GM21367 (cell line): Measurements from ENCODE around the gene DHRS12.

Experiments
- ATAC-seq: cut with Tn5 transposase; IDR thresholded peaks from one replicate; pipeline ENCODE4 v1.9.1; 2021; ENCODE audit not compliant: unreplicated experiment

Gene DHRS12

DNA sequence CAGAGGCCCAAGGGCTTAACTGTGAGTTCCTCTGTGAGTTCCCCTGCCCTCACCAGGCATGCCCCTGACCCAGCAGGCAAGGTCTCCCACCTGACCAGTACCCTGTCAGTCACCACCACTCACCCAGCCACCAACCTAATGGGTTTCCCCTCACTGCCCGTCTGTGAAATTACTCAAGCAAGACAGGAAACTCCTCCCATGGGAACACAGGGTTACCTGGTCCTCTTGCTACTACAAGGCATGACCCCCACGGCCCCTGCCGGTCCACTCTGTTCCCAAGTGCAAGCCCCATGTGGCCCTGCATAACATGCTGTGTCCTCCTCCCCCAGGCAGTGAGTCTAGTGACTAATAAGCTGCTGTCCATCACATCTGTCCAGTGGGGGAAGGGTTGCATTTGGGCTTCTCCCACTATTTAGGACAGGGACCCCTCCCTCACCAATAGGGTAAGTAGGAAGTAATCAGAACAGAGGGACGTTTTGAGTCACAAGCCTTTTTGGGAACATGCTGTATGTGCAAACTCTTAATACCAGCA is 8.0 kb upstream of the DHRS12 start:
- ATAC-seq: no peak

DNA sequence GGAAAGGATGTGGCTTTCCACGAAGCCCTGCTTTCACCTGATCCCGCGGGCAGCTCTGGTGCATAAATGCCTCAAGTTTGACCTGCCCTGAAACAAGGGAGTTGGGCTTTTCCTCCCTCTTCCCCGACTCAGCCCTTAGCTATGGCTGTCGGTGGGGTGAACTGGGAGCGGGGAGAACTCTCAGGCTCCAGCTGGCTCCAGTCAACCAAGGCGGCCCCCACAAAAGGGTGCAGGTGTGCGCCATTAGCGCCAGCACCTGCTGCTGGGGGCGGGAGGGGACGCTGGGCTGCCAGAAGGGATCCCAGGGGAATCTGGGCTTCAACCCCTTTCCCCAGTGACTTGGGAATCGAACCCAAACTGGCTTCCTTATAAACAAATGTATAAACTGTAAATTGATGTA is 7.1 kb upstream of the DHRS12 start:
- ATAC-seq: no peak

DNA sequence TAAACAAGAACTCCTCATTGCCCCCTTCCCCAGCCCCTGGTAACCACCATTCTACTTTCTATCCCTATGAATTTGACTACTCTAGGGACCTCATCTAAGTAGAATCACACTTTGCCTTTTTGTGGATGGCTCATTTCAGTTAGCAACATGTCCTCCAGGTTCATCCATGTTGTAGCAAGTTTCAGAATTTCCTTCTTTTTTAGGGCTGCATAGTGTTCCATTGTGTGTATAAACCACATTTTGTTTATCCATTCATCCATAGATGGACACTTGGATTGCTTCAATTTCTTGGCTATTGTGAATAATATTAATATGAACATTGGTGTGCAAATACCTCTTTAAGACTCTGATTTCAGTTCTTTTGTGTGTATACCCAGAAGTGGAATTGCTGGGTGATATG is 4.8 kb upstream of the DHRS12 start:
- no peak for ATAC-seq

DNA sequence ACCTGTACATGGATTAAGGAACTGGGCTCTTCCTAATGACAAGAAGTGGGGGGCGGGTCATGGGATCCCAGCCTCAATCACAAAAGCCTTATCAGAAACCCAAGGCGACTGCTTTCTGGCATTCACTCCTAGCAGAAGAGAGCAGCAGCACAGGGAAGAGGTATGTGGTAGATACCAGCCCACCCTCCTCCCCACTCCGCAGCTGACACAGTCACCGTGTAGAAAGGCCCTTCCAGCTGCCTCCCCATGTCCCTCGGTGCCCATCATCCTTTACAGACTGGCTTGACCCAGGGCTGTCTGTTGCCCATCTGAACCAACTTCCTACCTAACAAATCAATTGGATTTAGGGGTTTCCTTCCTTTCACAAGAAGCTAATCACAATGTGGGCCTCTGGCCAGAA is 3.1 kb upstream of the DHRS12 start:
- no peak for ATAC-seq

DNA sequence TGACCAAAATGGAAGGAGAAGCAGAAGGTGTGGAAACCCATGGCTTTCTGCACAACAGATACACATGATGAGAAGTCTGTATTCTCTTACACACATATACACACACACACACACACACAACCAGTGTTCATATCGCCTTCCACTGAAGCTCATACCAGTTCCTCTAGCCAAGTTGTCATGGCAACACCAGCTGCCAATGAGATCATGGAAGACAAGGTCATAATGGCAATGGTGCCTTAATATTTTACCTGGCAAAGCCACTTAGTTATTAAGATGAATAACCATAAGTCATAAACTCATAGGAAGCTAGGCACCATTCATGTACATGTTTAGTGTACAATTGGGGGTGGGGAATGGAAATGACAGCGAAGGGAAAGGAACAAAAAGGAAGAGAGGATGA is 2.6 kb upstream of the DHRS12 start:
- no peak for ATAC-seq

DNA sequence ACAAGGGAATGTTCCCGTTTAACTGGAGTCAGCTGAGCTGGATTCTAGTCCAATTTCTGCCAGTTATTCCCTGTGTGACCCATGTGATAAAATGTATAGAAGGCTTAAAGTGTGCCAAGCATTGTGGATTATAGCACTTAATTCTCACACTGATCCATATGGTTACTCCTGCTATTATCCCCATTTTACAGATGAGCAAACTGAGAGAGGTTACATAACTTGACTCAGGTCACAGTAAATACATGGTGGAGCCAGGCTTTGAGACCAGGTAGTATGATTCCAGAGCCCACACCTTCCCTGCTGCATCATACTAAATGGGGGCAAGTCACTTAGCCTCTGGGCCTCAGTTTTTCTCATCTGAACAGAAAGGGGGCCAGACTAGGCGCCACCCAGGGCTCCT is 2.0 kb upstream of the DHRS12 start:
- no peak for ATAC-seq

DNA sequence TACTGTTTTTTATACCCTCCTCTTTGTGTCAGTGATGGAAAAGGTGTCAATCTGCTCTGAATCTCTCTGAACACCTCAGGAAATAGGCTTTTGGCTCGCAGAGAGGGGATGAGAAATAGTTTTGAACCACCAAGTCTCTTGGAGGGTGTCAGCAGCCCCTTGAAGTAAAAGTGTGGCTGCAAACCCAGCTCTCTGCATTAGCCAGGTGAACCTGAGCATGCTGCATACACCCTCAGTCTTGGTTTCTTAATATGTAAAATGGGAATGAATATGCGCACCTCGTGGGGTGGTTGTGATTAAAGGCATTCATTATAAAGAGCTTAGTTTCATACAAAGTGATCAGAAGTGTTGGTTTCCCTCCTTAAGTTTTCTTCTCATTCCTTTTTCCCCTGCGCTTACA is 1.4 kb upstream of the DHRS12 start:
- no peak for ATAC-seq

DNA sequence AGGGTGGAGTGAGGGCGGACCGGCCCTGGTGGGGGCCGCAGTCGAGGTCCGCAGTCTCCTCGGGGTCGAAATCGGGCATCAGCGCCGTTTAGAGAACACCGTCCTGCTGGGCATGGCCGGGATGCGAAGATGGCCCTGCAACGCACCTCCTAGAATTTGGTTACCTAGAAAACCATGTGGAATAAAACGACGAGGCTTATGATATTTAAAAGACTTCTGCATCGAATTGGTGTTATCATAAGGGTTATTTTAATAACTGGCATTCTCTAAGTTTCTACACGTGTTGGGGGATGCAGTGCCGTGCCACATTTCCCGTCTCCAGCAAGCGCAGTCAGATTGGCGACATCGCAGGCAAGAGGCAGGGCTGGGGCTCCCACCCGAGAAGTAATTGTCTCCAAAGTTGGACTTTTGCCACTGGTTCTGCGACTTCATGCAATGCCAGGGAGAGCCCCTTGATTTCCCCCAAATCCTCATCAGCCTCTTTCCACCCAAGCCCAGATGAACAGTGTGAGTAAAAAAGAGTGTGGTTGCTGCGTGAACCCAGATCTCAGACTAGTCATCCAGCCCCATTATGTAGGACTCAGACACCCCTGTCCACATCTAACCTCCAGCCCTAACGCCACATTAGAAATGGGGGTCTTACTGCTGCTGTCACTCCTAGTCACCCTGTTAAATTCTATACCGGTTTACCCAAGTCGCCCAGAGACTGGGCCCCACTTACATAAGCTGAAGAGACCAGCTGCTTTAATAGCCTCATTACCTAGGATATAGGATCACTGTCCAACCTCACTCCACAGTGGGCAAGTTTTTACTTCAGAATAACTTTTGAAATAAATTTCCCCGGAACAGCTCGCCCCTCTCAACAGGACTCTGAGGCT is 571 bp upstream of the DHRS12 start:
- ATAC-seq: no peak

DNA sequence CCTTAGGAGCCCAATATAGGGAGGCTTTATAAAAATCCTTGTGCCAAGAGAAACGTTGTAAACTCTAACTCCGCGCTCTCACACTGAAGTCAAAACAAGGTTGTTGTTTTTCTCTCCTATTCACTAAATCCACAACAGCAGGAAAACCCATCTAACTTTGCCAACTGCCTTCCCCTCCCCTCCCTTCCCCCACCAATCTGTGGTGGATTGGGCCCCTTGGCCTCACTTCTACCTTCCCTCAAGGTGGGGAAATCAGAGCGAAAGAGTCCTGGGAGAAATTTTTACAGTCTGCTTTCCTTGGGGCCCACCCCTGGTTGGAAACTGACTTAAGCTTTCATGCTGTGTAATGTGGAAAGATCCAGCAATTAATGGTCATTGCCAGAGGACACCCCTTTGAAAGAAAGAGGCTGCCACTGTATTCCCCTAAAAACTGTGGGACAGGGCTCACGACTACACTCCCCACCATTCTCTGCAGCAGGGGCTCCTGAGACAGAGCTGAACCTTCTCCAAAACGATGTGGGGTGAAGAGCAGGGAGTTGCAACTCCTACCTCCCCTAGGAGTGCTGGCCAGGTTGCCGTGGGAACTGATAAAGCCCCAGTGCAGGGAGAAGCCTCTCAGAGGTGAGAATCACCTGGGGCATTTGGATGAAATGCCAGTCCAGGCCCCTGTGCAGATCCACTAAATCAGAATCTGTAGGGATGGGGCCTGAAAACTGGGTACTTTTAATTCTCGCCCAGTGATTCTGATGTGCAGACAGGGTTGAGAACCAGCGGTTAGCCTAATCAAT is 1.1 kb downstream of the DHRS12 start:
- ATAC-seq: no peak

DNA sequence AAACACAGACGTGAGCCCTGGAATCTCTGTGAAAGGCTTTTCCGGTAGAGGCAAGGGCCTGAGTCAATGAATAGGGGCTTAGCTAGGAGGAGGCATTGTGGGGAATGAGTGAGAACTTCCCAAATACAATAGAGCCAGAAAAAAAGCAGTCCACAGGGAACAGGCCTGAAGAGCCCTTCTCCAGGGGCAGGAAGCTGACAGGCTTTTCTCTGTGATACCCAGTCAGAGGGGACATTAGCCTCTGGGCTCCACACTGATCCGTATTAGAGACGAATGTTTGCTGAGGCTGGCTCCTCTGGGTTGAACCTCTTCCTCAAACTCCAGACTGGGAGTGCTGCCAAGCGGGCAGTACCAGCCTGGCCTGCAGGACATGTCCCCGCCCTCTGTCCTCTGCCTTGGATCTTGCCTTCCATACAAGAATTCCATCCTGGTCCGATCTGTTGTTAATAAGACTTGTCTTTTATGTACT is 2.3 kb downstream of the DHRS12 start:
- ATAC-seq: no peak

DNA sequence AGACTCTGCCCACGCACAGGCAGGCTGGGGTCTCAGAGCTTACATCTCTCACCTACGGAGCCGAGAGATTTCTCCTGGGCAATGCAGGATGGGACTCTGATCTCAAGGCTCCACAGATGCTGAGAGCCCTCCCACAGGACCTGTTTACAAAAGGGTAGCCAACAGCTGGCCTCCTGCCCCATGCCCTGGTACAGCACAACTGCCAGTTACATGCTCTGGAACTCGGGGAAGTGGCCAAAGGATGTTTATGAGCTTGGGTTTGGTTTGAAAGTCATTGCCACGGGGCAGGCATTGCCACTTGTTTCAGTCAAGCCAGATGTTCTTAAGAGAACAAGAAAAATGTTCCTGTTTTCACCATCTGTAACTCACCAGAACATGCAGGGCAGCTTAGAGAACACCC is 3.5 kb downstream of the DHRS12 start:
- no peak for ATAC-seq

DNA sequence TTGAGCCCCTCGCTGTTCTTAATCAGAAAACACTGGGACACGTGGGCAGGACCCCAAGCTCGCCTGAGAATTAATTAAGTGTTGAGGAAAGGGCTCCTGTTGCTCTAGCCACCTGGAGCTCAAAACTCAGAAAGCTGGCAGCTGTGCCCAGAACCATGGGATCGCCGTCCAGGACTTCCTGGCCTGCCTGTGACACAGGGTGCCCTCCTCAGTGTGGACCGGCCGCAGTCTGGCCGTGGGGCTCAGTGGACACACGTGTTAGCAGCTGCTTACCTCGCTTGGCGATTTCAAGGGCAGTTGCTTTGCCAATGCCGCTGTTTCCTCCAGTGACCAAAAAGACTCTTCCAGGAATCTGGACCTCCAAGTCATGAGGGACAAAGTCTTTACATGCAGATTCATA is 4.7 kb downstream of the DHRS12 start:
- no peak for ATAC-seq

DNA sequence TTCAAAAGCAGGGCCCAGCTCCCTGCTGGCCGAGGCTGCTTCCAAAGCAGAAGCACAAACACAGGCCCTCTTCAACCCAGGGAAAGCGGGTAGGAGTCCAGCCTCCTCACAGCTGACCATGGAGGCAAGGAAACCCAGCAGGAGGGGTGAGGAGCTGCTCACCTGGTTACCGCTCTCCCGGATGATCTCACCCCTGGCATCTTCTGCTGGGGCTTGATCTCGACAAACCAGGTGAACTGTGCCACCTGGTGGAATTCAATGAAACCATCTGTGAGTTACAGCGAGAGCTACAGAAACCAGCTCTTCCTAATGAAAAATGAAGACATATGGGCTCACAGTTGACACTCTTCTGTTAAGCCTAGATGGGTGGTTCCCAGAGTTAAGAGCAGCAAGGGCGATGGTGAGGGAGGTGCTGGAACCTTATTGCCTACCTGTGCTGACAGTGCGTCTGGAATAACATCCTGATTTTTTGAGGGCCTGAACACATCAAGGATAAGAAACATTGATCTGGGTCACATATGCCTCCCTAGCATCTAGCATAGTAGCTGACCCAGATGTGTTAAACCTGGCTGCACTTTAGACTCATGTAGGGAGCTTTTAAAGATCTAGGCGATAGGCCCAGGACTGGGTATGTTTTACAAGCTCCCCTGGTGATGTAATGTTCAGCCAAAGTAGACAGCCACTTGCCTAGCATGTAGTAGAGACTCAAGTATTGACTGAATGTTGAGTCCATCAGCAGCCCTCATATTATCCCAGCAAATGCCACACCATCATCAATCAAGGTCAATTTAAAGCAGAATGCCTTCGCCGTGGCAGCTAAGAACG is 6.1 kb downstream of the DHRS12 start:
- peak; percentile 39 for ATAC-seq

DNA sequence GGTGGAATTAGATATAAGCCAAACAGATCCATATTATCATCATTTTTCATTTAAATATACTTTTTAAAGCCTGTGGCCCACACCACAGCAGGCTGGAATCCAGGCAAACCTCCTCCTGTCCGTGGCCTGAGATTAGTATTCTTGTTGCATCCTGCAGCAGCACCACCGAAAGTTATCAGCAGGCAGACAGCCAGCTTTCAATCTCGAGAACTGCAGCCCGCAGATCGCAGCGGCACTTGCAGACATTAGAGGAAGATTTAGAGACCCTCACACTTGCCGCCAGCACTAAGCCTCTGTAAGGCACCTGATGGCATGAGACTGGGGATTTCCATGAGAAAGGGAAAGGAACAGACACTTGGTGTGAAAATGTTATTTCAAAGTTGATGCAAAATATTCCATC is 7.4 kb downstream of the DHRS12 start:
- no peak for ATAC-seq

DNA sequence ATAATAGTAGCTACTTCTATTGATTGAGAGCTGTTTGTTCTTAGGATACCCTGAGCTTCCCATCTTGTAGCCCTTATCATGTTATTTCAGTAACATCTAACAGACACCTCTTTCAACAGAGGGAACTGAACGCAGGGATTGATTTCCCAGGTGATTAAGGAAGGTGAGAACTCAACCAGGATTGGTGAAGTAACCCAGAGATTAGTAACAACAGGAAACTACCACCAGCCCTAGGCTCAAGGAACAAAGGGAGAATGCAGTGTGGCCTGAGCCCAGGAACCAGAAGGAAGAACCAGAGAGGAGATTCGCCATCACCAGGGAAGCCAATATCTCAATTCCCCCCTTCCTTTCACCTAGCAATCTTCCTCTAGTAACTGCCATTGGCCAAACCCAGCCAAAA is 8.5 kb downstream of the DHRS12 start:
- no peak for ATAC-seq

DNA sequence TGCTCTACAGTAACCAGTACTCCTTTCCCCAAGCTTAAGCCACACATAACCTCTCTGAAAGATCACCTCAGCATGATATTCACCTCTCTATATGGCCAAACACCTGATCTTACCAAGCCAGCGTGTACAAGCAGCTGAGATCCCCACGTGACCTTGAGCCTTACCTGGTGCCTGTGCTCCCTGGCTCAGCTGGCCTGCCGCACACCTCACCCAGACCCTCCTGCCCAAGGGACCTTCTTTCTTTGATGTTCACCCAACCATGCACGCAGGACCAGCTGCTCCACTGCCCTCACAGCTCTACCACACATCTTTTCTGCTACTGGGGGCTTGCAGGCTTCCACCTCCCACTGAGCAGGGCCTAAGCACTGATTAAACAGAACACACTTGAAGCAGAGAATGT is 9.0 kb downstream of the DHRS12 start:
- no peak for ATAC-seq

DNA sequence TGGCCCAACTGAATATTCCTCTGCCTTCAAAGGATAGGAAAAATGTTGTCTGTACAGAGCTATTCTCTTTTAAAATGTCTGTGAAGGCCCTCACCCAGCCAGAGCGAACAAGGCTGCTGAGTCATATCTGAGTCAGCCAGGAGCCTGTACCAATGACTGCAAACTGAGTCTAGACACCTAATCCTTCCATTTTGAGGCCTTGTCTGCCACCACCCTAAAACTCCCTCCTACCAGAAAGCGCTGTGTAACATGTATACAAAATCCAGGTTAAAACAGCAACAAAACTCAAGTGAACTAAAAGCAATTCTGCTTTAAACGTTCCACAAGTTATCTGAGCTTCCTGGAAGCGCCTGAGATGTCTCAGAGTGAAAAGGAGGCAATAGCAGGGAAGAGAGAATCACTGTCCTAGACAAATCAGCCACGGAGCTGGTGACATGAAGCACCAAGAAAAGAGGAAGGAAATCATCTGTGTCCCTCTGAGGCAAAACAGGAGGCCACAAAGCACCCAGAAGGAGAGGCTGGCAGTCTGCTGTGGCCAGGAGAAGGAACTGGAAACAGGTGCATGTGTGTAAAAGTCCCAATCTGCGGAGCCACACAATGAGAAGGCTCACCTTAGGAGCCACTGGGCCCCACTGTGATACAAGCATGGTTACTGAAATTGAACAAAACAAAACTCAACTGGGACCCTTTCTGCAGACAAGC is 10.2 kb downstream of the DHRS12 start:
- peak; percentile 59 for ATAC-seq

DNA sequence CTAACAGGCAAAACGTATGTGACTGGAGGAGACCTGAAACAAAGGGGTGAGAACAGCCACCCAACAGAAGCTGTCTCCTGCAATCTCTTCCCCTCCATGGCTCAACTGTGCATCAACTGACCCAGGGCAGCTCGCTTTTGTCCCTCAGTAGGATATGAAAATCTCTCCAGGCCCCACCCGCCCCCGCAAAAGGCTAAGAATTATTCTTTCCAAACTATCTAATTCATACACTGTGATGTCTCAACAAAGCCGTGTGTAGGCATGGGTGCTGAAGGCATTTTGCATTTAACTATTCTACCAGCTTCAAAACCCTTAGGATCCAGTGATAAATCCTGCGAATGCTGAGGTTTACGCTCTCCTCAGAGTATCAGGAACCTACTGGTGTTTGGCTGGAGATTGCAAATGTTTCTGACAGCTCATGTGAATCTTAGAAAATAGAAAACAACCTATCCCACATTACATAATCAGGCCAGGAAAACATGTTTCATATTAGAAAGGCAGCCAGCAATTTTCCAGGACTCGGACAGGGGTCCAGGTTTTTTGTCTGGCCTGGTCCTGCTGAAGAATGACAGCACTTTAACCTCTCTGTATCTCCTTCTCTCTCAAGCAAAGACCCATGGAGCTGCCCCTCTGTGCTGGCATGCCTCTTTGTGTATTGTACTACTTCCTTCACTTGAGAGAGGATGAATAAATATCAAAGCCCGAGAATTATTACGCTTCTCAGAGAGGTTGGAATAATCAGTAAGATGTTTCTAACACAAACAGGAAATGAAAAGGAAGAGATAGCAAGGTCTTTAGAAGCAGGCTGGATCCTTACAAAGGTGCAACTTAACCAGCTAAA is 17.3 kb downstream of the DHRS12 start:
- no peak for ATAC-seq

DNA sequence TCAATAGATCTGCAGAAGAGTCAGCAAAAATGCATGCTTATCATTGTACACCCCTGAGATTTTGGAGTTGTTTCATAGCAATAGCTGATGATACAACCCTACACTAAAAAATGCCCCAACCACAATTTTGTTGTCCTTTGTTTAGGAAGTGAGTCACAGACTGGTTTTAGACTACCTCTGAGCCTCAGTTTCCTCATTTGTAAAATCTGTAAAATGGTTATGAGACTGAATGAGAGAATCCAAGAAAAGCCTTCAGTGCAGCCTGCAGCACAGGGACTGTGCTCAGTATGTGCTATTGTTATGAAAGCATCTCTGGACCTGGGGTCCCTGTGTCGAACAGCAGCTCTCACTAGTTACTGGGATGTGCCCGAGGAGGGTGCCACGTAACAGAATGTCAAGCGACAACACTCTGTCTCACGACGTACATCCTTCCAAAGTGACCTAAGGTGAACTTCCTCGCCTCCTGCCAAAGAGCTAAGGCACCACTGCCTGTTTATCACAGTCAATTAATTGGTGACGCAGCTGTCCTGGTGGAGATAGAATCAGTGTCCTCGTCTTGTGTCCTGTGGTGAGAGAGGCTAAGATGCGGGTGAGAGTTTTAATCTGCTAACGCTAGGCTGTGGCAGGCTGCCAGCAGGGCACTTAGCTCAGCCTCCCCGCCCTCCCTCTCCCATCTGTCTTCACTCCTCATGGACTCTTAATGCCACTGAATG is 18.1 kb downstream of the DHRS12 start:
- no peak for ATAC-seq
